Endodermal cell (in vitro differentiated cells): ENCODE data around the gene TPST2. TPM values are rescaled to one million over a fixed set of nuclear protein-coding genes. Genes with fewer than 3 reads are reported as not detected.

Experiments
- DNase-seq: peaks from one replicate; pipeline ENCODE4 v3.0.0-alpha.2; 2017
- H3K27ac ChIP-seq: 2 replicates; pipeline ENCODE4 v1.5.1; 2013; ENCODE audit warnings: mild to moderate bottlenecking, low read depth, low read length, moderate library complexity
- H3K27me3 ChIP-seq: 2 replicates; pipeline ENCODE4 v1.6.1; 2013; ENCODE audit warnings: mild to moderate bottlenecking, low read length, moderate library complexity; ENCODE audit not compliant: insufficient read depth, control insufficient read depth, poor library complexity, severe bottlenecking
- H3K36me3 ChIP-seq: 2 replicates; pipeline ENCODE4 v1.7.0; 2013; ENCODE audit warnings: mild to moderate bottlenecking, low read length, moderate library complexity; ENCODE audit not compliant: control insufficient read depth, insufficient read depth
- H3K4me1 ChIP-seq: one replicate; pipeline ENCODE4 v1.7.0; 2013; ENCODE audit warnings: low read length; ENCODE audit not compliant: control insufficient read depth, insufficient read depth
- H3K4me3 ChIP-seq: 2 replicates; pipeline ENCODE4 v1.5.1; 2013; ENCODE audit warnings: mild to moderate bottlenecking, low read length, moderate library complexity
- H3K9ac ChIP-seq: 2 replicates; pipeline ENCODE4 v1.6.1; 2013; ENCODE audit warnings: mild to moderate bottlenecking, low read length, moderate library complexity; ENCODE audit not compliant: poor library complexity, severe bottlenecking; ENCODE audit errors: extremely low read depth
- H3K9me3 ChIP-seq: 2 replicates; pipeline ENCODE4 v1.6.1; 2013; ENCODE audit warnings: mild to moderate bottlenecking, low read length, moderate library complexity; ENCODE audit not compliant: control insufficient read depth
- H3K27ac Mint-ChIP-seq: 2 replicates; pipeline ENCODE4 v1.8.0; 2020; ENCODE audit warnings: mixed read lengths
- H3K27me3 Mint-ChIP-seq: 2 replicates; pipeline ENCODE4 v1.8.0; 2021; ENCODE audit warnings: mild to moderate bottlenecking, mixed read lengths; ENCODE audit not compliant: insufficient read depth
- H3K36me3 Mint-ChIP-seq: 2 replicates; pipeline ENCODE4 v1.8.0; 2020; ENCODE audit warnings: low read depth, mixed read lengths
- H3K4me1 Mint-ChIP-seq: 2 replicates; pipeline ENCODE4 v1.8.0; 2020; ENCODE audit warnings: mixed read lengths
- H3K4me3 Mint-ChIP-seq: 2 replicates; pipeline ENCODE4 v1.8.0; 2020; ENCODE audit warnings: mild to moderate bottlenecking, moderate library complexity, mixed read lengths
- H3K9me3 Mint-ChIP-seq: 2 replicates; pipeline ENCODE4 v1.8.0; 2020; ENCODE audit warnings: mild to moderate bottlenecking, mixed read lengths
- CTCF ChIP-seq: fragments of 200-600 bp; sonication (generic); conservative IDR thresholded peaks from 2 replicates; pipeline ENCODE4 v1.5.0; 2021; ENCODE audit warnings: antibody characterized with exemption, mild to moderate bottlenecking
- WGBS, 2 experiments: methylation state at CpG; one replicate each; pipeline versions ENCODE4 v1.1.5 to v1.1.7; 2013; ENCODE audit warnings: missing lambda C conversion rate in 2 of 2, mixed read lengths in 1 of 2; ENCODE audit not compliant: insufficient coverage in 1 of 2, insufficient read length in 1 of 2; 5-methylcytosine and 5-hydroxymethylcytosine counted together
- total RNA-seq, 2 donors: library from RNA; stranded (reverse); fragmentation: NEBNext Ultra II Directional in 1 of 2; extraction: Animal tissue kit (Norgen Biotek cat#: 25700) in 1 of 2; gene quantifications; 2 replicates in 1 of 2; 3 replicates in 1 of 2; pipeline ENCODE4 v1.2.1, GENCODE V29; 2021

TPST2 gene
- total RNA-seq, 2 donors from 2014 or later = 38.9 to 53.2 TPM

GRCh38 chr22:26487996-26488395 lies 101.9 kb downstream of the TPST2 start:
- H3K27me3 Mint-ChIP-seq = no peaks in the 10 kb centered on the region
- TF ChIP-seq CTCF = no peak
- peaks cover 45% of the 10 kb centered on the region for H3K36me3 Mint-ChIP-seq
- Histone ChIP-seq H3K9ac (no peak overlapping the region), H3K9me3 (no peaks in the 10 kb centered on the region), H3K36me3 (peaks cover 57% of the 10 kb centered on the region), H3K4me1 (peaks cover 3% of the 10 kb centered on the region), H3K27me3 (no peaks in the 10 kb centered on the region), H3K4me3 (no peak overlapping the region), H3K27ac (no peak overlapping the region)
- H3K4me1 Mint-ChIP-seq = peaks cover 4% of the 10 kb centered on the region
- no peak for DNase-seq
- H3K4me3 Mint-ChIP-seq = no peak overlapping the region
- no peak overlapping the region for H3K27ac Mint-ChIP-seq
- no peaks in the 10 kb centered on the region for H3K9me3 Mint-ChIP-seq
- 93 to 94% methylated on average over 3 of the region's 3 CpGs for WGBS, 2 experiments

GRCh38 chr22:26486394-26486793 lies 103.5 kb downstream of the TPST2 start:
- H3K4me1 Mint-ChIP-seq = peaks cover 19% of the 10 kb centered on the region
- TF ChIP-seq CTCF = no peak
- Histone ChIP-seq H3K4me1 (peaks cover 3% of the 10 kb centered on the region), H3K27me3 (no peaks in the 10 kb centered on the region), H3K9me3 (no peaks in the 10 kb centered on the region), H3K36me3 (peaks cover 41% of the 10 kb centered on the region), H3K4me3 (no peak overlapping the region), H3K27ac (no peak overlapping the region), H3K9ac (no peak overlapping the region)
- no peaks in the 10 kb centered on the region for H3K9me3 Mint-ChIP-seq
- no peak overlapping the region for H3K4me3 Mint-ChIP-seq
- H3K36me3 Mint-ChIP-seq = peaks cover 32% of the 10 kb centered on the region
- no peak overlapping the region for H3K27ac Mint-ChIP-seq
- no peak for DNase-seq
- no peaks in the 10 kb centered on the region for H3K27me3 Mint-ChIP-seq
- WGBS, 2 experiments = 96 to 100% methylated on average over 1 to 5 of the region's 5 CpGs

GRCh38 chr22:26485806-26486390 lies 104.0 kb downstream of the TPST2 start:
- H3K4me3 ChIP-seq = no peak overlapping the region
- H3K4me1 ChIP-seq = peaks cover 3% of the 10 kb centered on the region
- WGBS, 2 experiments = 85 to 86% methylated on average over 3 of the region's 3 CpGs
- H3K36me3 ChIP-seq = peaks cover 36% of the 10 kb centered on the region
- peaks cover 31% of the 10 kb centered on the region for H3K36me3 Mint-ChIP-seq
- no peak overlapping the region for H3K4me3 Mint-ChIP-seq
- H3K27ac Mint-ChIP-seq = no peak overlapping the region
- H3K27me3 Mint-ChIP-seq = no peaks in the 10 kb centered on the region
- no peak for TF ChIP-seq CTCF
- H3K9ac ChIP-seq = no peak overlapping the region
- H3K9me3 Mint-ChIP-seq = no peaks in the 10 kb centered on the region
- no peak overlapping the region for H3K27ac ChIP-seq
- no peaks in the 10 kb centered on the region for H3K9me3 ChIP-seq
- peaks cover 24% of the 10 kb centered on the region for H3K4me1 Mint-ChIP-seq
- no peaks in the 10 kb centered on the region for H3K27me3 ChIP-seq
- no peak for DNase-seq
